CD4-positive, alpha-beta T cell treated with Interleukin-4 for 4 hours (primary cell): ENCODE data around the gene BRD3.

Source experiments
- DNase-seq: peaks from one replicate; pipeline ENCODE4 v3.0.0-alpha.2; 2020

BRD3 gene

GRCh38 chr9:134035041-134036039 is 32.5 kb downstream of the BRD3 start:
- no peak for DNase-seq

- DNase-seq = no peak
Measured at GRCh38 chr9:134034215-134035040, 33.4 kb downstream of the BRD3 start.

- DNase-seq = no peak
Measured at GRCh38 chr9:134033516-134034214, 34.2 kb downstream of the BRD3 start.

GRCh38 chr9:134032456-134033222 is 35.2 kb downstream of the BRD3 start:
- no peak for DNase-seq

GRCh38 chr9:134031783-134032182 is 36.0 kb downstream of the BRD3 start:
- DNase-seq = no peak

- DNase-seq = no peak
Measured at GRCh38 chr9:134030821-134031470, 36.9 kb downstream of the BRD3 start.

GRCh38 chr9:134029248-134030226 is 38.3 kb downstream of the BRD3 start:
- no peak for DNase-seq

- DNase-seq = no peak
Measured at GRCh38 chr9:134028575-134029247, 39.1 kb downstream of the BRD3 start.

GRCh38 chr9:134028076-134028475 is 39.8 kb downstream of the BRD3 start:
- DNase-seq = no peak

- DNase-seq = no peak
Measured at GRCh38 chr9:134027561-134027960, 40.3 kb downstream of the BRD3 start.

GRCh38 chr9:134026981-134027380 is 40.8 kb downstream of the BRD3 start:
- no peak for DNase-seq

GRCh38 chr9:134026581-134026980 is 41.2 kb downstream of the BRD3 start:
- DNase-seq = no peak

GRCh38 chr9:134025606-134026541 is 42.0 kb downstream of the BRD3 start:
- peak; percentile 26 for DNase-seq

- DNase-seq = peak; percentile 95
Measured at GRCh38 chr9:134024828-134025605, 42.8 kb downstream of the BRD3 start, which contains the start of gene BRD3OS. Gene BRD3OS, plus strand, starts transcription at chr9:134025481. Its CDS starts 1,267 bp downstream, at chr9:134026748.

GRCh38 chr9:134024214-134024792 is 43.5 kb downstream of the BRD3 start:
- DNase-seq = no peak

- DNase-seq = no peak
Measured at GRCh38 chr9:134014946-134015345, 52.9 kb downstream of the BRD3 start.

GRCh38 chr9:134011401-134011800 is 56.4 kb downstream of the BRD3 start:
- DNase-seq = no peak
